Ovary (tissue), 9 donors: Measurements from ENCODE around the gene TBC1D2. TPM values are rescaled to one million over a fixed set of nuclear protein-coding genes. Genes with fewer than 3 reads are reported as not detected.

ENCODE experiments used
- DNase-seq, 5 donors: peaks; one replicate each; pipeline ENCODE4 v3.0.0-alpha.2; 2019 to 2020
- H3K27ac ChIP-seq, 2 donors: fragments of 200-600 bp; one replicate each; pipeline versions ENCODE4 v1.5.1 to v1.8.0; 2019 to 2022
- H3K27me3 ChIP-seq: fragments of 200-600 bp; one replicate; pipeline ENCODE4 v1.8.0; 2022
- H3K36me3 ChIP-seq: fragments of 200-600 bp; sonication (generic); one replicate; pipeline ENCODE4 v1.5.1; 2019
- H3K4me1 ChIP-seq: one replicate; pipeline ENCODE4 v1.8.1; 2013; ENCODE audit warnings: mild to moderate bottlenecking, moderate library complexity; ENCODE audit not compliant: insufficient read depth
- H3K4me3 ChIP-seq: fragments of 200-600 bp; sonication (generic); one replicate; pipeline ENCODE4 v1.5.1; 2017
- H3K9me3 ChIP-seq, 2 donors: fragments of 200-600 bp in 1 of 2; sonication (generic) in 1 of 2; one replicate each; pipeline versions ENCODE4 v1.5.1 to v1.8.1; 2013 to 2019; ENCODE audit warnings: mild to moderate bottlenecking in 1 of 2, moderate library complexity in 1 of 2
- EP300 ChIP-seq: sonication (generic); formaldehyde crosslinking; IDR thresholded peaks from one replicate; pipeline ENCODE4 v1.6.1; 2017; ENCODE audit warnings: antibody characterized with exemption
- POLR2A ChIP-seq: fragments of 450-650 bp; IDR thresholded peaks from one replicate; pipeline ENCODE4 v1.6.1; 2017; ENCODE audit warnings: antibody characterized with exemption, mild to moderate bottlenecking, moderate library complexity
- WGBS, 3 donors: extraction: QIAGEN DNeasy Blood & Tissue Kit in 1 of 3; methylation state at CpG; one replicate each; pipeline versions ENCODE4 v1.1.5 to v1.1.7; 2013 to 2017; 5-methylcytosine and 5-hydroxymethylcytosine counted together
- intact Hi-C, 4 donors: fragments of 100-400 bp; cut with DNase I; formaldehyde crosslinking; loops; one replicate each; pipeline versions ENCODE4 v1.11.0 to v1.15.1; 2022 to 2023
- polyA plus RNA-seq, 2 donors: library from polyadenylated mRNA; stranded (reverse); fragments of 200-250 nt in 1 of 2; fragments of 350-450 nt in 1 of 2; fragmentation: Illumina TruSeq in 1 of 2; extraction: RNeasy Lipid Tissue Mini Kit (QIAGEN cat#74804) in 1 of 2; gene quantifications; one replicate each; pipeline ENCODE4 v1.2.3, GENCODE V29; 2013 to 2014
- total RNA-seq, 7 donors: library from RNA; depleted of rRNA in 2 of 7; stranded (reverse); fragments of >200 nt in 2 of 7; fragmentation: NEBNext Ultra II Directional in 3 of 7; extraction: Animal tissue kit (Norgen Biotek cat#: 25700) in 3 of 7; gene quantifications; one replicate each; pipeline versions ENCODE4 v1.1.0 to v1.2.4, GENCODE V29; 2016 to 2023
- TF ChIP-seq, protein P1 (sequence below), 3 donors: fragments of 450-650 bp in 2 of 3; fragments of 200-600 bp in 1 of 3; IDR thresholded peaks; one replicate each; pipeline versions ENCODE4 v1.5.1 to v1.8.0; 2016 to 2022; ENCODE audit warnings: antibody characterized with exemption in 3 of 3, mild to moderate bottlenecking in 1 of 3
- donor health status: DM: no; HTN: no; CAD: no; lungs with moderate emphysema.
- donor health status: DM: no; HTN: no; CAD: no.
- donor health status: Bipolar disorder and iron deficiency.
- donor health status: DM: yes; HTN: yes; CAD: no.
- donor health status: DM: no; HTN: no; CAD: no.
- donor health status: DM: yes; HTN: yes; CAD: no.

TBC1D2 gene
- total and polyA plus RNA-seq, 9 donors = 1.7 to 11.3 (median 4.4) TPM

DNA sequence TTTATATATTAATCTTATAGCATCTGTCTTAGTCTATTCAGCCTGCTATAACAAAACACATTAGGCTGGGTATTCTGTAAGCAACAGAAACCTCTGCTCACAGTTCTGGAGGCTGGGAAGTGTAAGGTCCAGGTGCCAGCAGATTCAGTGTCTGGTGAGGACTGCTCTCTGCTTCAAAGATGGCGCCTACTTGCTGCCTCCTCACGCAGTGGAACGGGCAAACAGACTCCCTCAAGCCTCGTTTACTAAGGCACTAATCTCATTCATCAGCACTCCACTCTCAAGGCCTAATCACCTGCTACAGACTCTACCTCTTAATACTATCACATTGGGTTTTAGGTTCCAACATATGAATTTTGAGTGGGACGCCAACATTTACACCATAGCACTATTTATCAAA lies 5.2 kb upstream of the TBC1D2 start:
- intact Hi-C loops = loop anchor here in 2 of 4 donors (5.0 to 10.0 kb wide), 2 partner anchors 63 to 336 kb away; partner anchors contain the start of gene TRMO (in 1 of the 2)
- WGBS, 3 donors = 65 to 72% (median 66%) methylated on average over 5 of the region's 5 CpGs
- no peaks in the 10 kb centered on the region for H3K36me3 ChIP-seq
- no peak for TF ChIP-seq POLR2A
- TF ChIP-seq, protein P1, sequence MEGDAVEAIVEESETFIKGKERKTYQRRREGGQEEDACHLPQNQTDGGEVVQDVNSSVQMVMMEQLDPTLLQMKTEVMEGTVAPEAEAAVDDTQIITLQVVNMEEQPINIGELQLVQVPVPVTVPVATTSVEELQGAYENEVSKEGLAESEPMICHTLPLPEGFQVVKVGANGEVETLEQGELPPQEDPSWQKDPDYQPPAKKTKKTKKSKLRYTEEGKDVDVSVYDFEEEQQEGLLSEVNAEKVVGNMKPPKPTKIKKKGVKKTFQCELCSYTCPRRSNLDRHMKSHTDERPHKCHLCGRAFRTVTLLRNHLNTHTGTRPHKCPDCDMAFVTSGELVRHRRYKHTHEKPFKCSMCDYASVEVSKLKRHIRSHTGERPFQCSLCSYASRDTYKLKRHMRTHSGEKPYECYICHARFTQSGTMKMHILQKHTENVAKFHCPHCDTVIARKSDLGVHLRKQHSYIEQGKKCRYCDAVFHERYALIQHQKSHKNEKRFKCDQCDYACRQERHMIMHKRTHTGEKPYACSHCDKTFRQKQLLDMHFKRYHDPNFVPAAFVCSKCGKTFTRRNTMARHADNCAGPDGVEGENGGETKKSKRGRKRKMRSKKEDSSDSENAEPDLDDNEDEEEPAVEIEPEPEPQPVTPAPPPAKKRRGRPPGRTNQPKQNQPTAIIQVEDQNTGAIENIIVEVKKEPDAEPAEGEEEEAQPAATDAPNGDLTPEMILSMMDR (IDR thresholded peaks at IDR 0.05) = no peak
- no peak for TF ChIP-seq EP300
- DNase-seq = no peak
- H3K27me3 ChIP-seq = no peaks in the 10 kb centered on the region
- H3K27ac ChIP-seq = no peak overlapping the region
- no peak overlapping the region for H3K4me3 ChIP-seq
- peaks cover 4% of the 10 kb centered on the region for H3K4me1 ChIP-seq
- H3K9me3 ChIP-seq = no peaks in the 10 kb centered on the region

DNA sequence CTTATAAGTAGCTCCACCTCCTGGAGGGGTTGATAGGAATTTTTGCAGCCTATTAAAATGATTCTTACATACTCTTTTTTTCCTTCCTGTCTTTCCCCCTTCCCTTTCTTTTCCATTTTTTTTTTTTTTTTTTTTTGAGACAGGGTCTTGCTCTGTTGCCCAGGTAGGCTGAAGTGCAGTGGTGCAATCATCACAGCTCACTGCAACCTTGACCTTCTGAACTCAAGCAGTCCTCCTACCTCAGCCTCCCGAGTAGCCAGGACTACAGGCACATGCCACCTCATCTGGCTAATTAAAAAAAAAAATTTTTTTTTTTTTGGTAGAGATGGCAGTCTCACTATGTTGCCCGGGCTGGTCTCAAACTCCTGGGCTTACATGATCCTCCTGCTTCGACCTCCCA lies 4.3 kb upstream of the TBC1D2 start:
- DNase-seq = no peak
- Histone ChIP-seq H3K9me3 (no peaks in the 10 kb centered on the region), H3K27me3 (no peaks in the 10 kb centered on the region), H3K4me1 (peaks cover 4% of the 10 kb centered on the region), H3K36me3 (no peaks in the 10 kb centered on the region), H3K27ac (no peak overlapping the region), H3K4me3 (no peak overlapping the region)
- intact Hi-C loops = loop anchor here (5.0 to 10.0 kb wide), 6 partner anchors 55 to 337 kb away; partner anchors contain the start of genes TRMO (in 3 of the 4) and ANP32B (in 1 of the 4)
- TF ChIP-seq, protein P1 (IDR thresholded peaks at IDR 0.05) = no peak
- TF ChIP-seq EP300 (no peak), POLR2A (no peak)
- 47 to 67% (median 57%) methylated on average over 3 of the region's 3 CpGs for WGBS, 3 donors

DNA sequence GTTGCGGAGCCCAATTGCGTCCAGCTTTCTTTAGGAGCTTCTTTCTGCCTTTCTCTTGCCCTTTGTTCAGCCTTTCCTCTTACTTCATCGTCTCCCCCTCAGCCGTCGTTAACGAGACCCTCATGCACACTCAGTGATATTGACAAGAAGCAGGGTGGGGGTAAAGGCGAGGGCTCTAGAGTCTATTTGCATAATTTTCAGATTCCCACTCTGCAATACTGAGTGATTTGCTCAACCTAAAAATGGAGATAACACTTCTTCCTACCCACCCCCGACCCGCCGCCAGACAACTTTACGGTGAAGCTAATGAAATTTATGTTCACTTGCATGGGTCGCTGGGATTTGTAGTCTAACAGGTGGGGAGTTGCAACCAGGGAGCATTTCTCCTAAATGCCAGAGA lies 1.3 kb upstream of the TBC1D2 start:
- TF ChIP-seq, protein P1 (IDR thresholded peaks at IDR 0.05) = no peak
- TF ChIP-seq EP300 = no peak
- no peak for TF ChIP-seq POLR2A
- no peaks in the 10 kb centered on the region for H3K36me3 ChIP-seq
- peak overlapping the region; percentile 62 for H3K4me3 ChIP-seq
- intact Hi-C loops = loop anchor here in 3 of 4 donors (5.0 to 10.0 kb wide), 5 partner anchors 52 to 334 kb away; partner anchors contain the start of genes TRMO (in 2 of the 3) and ANP32B (in 1 of the 3)
- H3K27me3 ChIP-seq = no peaks in the 10 kb centered on the region
- WGBS, 3 donors = 15 to 22% (median 22%) methylated on average over 12 of the region's 12 CpGs
- H3K9me3 ChIP-seq = no peaks in the 10 kb centered on the region
- no peak for DNase-seq
- H3K4me1 ChIP-seq = peaks cover 8% of the 10 kb centered on the region
- peak overlapping the region in 1 of 2 donors; percentile 90 for H3K27ac ChIP-seq

DNA sequence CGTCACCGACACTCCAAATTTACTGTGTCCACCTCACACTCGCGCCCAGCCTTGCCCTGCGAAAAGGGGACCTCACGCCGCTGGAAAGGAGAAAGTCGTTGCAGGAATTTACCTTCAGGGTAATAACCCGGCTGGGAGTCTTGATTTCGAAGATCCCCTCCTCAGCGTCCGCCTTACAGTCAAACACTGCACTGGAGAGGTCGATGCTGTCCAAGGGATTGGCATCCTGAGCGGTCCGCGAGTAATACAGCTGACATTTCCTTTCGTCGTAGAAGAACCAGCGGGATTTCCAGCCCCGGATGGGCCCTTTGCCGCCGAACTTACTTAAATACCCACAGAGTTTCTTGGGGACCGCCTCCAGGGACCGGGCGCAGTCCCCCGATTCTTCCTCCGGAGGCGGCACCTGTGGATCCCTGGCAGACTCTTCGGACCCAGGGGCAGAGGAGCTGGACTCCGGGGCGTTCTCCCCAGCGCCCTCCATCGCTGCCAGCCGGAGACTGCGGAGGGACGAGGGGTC lies 330 bp downstream of the TBC1D2 start:
- no peaks in the 10 kb centered on the region for H3K36me3 ChIP-seq
- H3K4me3 ChIP-seq = peak overlapping the region; percentile 62
- DNase-seq = peak in 1 of 5 donors; percentile 36
- H3K27me3 ChIP-seq = no peaks in the 10 kb centered on the region
- TF ChIP-seq EP300 (no peak), POLR2A (no peak)
- TF ChIP-seq, protein P1 (IDR thresholded peaks at IDR 0.05) = no peak
- WGBS, 3 donors = 0 to 1% (median 1%) methylated on average over 35 to 36 of the region's 36 CpGs
- H3K9me3 ChIP-seq = no peaks in the 10 kb centered on the region
- peak overlapping the region in 1 of 2 donors; percentile 90 for H3K27ac ChIP-seq
- peaks cover 8% of the 10 kb centered on the region for H3K4me1 ChIP-seq
- intact Hi-C loops = loop anchor here in 3 of 4 donors (5.0 to 10.0 kb wide), 5 partner anchors 50 to 333 kb away; partner anchors contain the start of genes TRMO (in 2 of the 3) and ANP32B (in 1 of the 3)
